Dedifferentiated amniotic fluid mesenchymal stem cell (primary cell): ENCODE measurements around the gene CAPN10.

Experiments
- DNase-seq: peaks from one replicate; pipeline ENCODE4 v3.0.0-alpha.2; 2016; ENCODE audit errors: extremely low spot score

Gene CAPN10

GRCh38 chr2:240637901-240638345 is 51.4 kb downstream of the CAPN10 start:
- DNase-seq, result no peak

GRCh38 chr2:240638512-240639160 is 52.1 kb downstream of the CAPN10 start:
- DNase-seq, result no peak

DNA sequence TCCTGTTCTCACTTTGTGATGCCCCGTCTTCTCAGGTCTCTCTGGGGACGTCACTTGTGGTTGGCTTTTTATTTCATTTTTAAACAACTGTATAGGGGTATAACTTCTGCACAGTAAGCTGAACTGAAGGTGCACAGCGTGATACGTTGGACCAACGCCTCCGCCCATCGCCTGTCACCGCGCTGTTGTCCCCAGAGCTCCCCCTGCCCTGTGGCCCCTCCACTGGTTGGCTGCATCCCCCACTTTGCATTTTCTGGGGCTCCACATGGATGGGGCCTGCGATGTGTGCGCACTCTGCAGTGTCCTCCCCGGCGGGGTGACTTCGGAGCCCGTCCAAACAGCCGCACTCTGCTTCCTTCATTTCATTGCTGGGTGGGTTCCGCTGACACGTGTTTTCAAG is 53.0 kb downstream of the CAPN10 start:
- DNase-seq, result no peak

DNA sequence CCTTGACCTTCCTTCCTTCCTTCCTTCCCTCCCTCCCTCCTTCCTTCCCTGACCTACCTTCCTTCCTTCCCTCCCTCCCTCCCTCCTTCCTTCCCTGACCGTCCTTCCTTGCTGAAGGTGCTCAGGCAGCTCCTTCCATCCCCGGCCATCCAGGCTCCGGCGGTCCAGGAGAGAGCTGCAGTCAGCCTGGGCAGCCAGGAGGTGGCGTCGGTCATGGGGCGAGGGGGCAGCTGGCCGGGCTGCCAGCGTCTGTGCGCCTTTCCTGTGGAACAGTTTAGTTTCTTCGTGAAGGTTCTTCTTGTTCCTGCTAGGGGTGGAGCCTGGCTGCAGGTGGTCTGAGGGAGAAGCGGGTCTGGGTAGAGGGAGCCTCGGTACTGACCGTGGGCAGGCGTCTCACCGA is 54.4 kb downstream of the CAPN10 start:
- no peak for DNase-seq

- no peak for DNase-seq
Observed at GRCh38 chr2:240642061-240642805, 55.7 kb downstream of the CAPN10 start.

DNA sequence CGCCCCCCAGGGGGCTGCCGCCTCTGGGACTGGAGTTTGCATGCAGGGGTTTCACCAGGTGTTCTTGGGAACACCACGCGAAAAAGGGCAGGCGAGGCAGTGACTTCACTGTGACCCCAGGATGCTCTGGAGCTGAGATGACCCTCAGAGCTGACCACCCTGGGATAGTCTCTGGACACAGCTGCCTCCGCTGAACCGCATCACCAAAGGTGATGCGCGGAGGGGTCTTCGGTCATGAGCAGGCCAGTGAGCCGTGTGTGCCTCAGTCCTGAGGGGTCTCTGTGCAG is 56.2 kb downstream of the CAPN10 start:
- DNase-seq, result no peak

GRCh38 chr2:240643093-240643810 is 56.7 kb downstream of the CAPN10 start:
- DNase-seq, result no peak

DNA sequence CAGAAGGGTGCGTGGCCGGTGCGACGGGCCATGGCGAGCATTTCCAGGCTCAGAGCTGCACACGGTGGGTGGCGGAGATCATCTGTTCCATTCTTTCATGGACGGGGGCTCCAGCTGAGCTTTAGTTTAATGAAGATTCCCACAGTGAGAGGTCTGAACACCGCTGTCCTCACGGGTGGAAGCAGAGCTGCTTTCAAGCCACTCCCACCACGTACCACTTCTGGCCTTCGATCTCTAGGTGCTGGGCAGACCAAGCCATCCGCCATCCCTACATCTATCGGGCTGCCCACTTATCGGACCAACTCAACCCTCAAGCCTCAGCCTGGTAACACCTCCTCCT is 57.2 kb downstream of the CAPN10 start:
- DNase-seq, result no peak

GRCh38 chr2:240644171-240644651 is 57.7 kb downstream of the CAPN10 start:
- no peak for DNase-seq

- no peak for DNase-seq
Observed at GRCh38 chr2:240644859-240645301, 58.3 kb downstream of the CAPN10 start.

GRCh38 chr2:240645346-240645745 is 58.8 kb downstream of the CAPN10 start:
- no peak for DNase-seq

DNA sequence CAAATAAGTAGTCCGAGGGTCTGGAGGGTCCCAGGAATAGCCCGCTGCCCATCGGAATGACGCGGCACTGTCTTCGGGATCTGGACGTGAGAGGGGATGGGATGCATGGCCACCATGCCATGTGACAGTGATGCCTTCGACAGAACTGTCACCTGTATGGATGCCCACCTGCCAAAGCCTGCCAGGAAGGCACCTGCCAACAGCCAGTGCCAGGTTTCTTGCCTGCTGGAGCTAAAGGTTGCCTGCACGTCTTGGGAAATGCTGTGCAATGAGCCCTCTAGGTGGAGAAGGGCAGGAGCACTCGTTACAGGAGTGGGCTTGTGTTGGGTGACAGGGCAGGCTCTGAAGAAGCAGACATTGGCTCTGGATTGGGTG is 59.3 kb downstream of the CAPN10 start:
- no peak for DNase-seq

- DNase-seq, result no peak
Observed at GRCh38 chr2:240646176-240646899, 59.8 kb downstream of the CAPN10 start.

DNA sequence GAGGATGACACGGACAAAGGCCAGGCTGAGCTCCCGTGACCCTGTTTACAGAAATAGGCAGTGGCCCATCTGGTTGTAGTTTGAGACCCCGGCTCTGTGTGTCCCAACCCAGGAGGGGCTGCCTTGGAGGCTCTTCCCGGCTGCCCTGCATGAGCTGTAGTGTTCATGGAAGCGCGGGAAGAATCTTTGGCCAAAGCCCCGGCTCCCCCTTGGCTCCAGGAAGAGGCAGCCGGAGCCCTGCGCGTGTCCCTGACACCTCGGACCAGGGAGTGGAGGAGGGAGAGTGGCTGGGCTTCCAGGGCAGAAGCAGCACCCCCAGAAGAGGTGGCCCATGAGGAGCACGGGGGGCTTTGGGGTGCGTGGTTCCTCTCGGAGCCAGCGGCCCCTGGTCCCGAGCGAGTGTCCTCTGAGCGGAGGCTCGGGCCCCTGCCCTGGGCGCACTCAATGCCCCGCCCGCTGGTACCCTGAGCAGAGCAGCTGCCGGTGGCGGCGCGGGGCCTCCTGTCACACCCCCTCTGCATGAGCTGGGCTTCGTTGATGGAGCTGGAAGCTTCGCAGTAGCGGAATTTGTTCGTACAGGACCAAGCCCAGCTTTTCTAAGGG is 60.5 kb downstream of the CAPN10 start:
- no peak for DNase-seq

- DNase-seq, result no peak
Observed at GRCh38 chr2:240647503-240648154, 61.1 kb downstream of the CAPN10 start.

- DNase-seq, result no peak
Observed at GRCh38 chr2:240648155-240648649, 61.7 kb downstream of the CAPN10 start.
